ENCODE measurements around the gene ZNF302.

Gene ZNF302

DNA sequence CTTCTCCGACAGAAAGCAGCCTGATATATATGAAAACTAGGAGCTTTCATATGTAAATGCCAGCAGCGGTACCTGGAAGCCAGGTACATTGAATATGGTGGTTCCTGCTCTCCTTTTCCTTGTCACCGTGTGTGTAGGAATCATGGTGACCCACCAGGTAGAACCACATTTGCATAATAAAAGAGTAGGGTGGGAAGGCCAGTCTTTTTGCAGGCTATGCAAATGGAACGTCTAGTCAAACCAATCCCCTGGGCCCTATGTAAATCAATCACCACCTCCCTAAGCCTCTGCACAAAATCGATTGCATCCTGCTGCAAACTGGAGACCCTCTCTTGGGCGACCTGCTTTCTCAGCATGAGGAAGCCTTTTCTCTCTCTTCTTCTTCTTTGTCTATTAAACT, 34.4 kb downstream of the ZNF302 start:
- H3K4me3 ChIP-seq (ENCODE audit: low read length): no peak overlapping the region
- no peak for DNase-seq (ENCODE audit: low read depth)
- no peak for TF ChIP-seq CTCF (conservative IDR thresholded peaks at IDR 0.05; ENCODE audit: low read depth, low read length)

- H3K4me3 ChIP-seq (ENCODE audit: low read length): no peak overlapping the region
- peak; percentile 47 for TF ChIP-seq CTCF (conservative IDR thresholded peaks at IDR 0.05; ENCODE audit: low read depth, low read length)
- peak; percentile 23 for DNase-seq (ENCODE audit: low read depth)
These were observed 35.1 kb downstream of the ZNF302 start for GRCh38 chr19:34712395-34713261.

DNA sequence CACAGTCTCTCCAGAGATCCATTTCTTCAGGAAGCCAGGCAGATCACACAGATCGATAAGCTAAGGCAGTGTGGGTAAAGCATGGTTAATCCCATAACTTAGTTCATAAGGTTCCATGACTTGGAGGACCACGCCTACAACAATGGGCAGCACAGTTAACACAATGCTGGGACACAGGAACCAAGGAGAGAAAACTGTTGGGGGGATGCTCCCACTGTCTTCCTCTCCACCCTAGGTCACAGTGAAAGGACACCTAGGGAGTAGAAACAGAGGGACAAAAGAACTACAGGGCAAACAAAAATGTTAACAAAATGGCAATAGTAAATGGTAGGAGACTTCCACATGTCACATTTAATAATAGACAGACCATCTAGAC, 35.8 kb downstream of the ZNF302 start:
- H3K4me3 ChIP-seq (ENCODE audit: low read length): no peak overlapping the region
- no peak for TF ChIP-seq CTCF (conservative IDR thresholded peaks at IDR 0.05; ENCODE audit: low read depth, low read length)
- DNase-seq (ENCODE audit: low read depth): no peak

DNA sequence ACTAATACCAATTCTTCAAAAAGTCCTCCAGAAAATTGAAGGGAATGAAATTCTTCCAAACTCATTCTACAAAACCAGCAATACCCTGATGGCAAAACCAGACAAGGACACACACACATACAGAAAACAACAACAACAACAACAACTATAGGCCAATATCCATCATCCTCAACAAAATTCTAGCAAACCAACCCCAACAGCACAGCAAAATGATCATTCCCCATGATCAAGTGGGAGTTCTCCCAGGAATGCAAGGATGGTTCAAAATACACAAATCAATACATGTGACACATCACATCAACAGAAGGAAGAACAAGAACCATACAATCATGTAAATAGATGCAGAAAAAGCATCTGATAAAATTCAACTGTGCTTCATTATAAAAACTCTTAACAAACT, 37.9 kb downstream of the ZNF302 start:
- H3K4me3 ChIP-seq (ENCODE audit: low read length): no peak overlapping the region
- DNase-seq (ENCODE audit: low read depth): no peak
- no peak for TF ChIP-seq CTCF (conservative IDR thresholded peaks at IDR 0.05; ENCODE audit: low read depth, low read length)

DNA sequence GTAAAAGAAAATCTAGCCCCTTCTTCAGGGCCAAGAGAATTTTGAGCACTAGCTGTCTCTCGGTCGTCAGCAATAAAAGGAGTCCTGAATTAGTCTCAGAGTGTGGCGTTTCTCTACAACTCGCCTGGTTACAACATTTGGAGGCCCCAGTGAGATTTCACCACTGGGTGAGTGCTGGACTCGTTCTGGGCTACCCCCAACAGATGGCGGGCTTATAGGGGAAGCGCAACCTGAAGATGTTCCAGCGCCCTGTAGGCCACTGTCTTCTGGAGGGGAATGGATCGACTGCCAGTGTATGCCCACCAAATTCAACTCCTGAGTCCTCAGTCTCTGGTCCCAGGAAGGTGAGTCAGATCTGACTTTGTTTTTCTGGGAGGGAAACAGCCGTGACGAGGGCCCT, 44.9 kb downstream of the ZNF302 start:
- TF ChIP-seq CTCF (conservative IDR thresholded peaks at IDR 0.05; ENCODE audit: low read depth, low read length): no peak
- DNase-seq (ENCODE audit: low read depth): no peak
- no peak overlapping the region for H3K4me3 ChIP-seq (ENCODE audit: low read length)

GRCh38 chr19:34725400-34725799, 47.9 kb downstream of the ZNF302 start:
- no peak for TF ChIP-seq CTCF (conservative IDR thresholded peaks at IDR 0.05; ENCODE audit: low read depth, low read length)
- DNase-seq (ENCODE audit: low read depth): no peak
- H3K4me3 ChIP-seq (ENCODE audit: low read length): no peak overlapping the region
